ENCODE measurements around the gene CHAT.

Gene CHAT

GRCh38 chr10:49613882-49614241 lies at the start of gene CHAT:
Gene CHAT (plus strand): TSS chr10:49614037. CDS start chr10:49614190, 153 bp downstream.
- Histone ChIP-seq H3K36me3 (no peaks in the 10 kb centered on the region), H3K9me3 (no peaks in the 10 kb centered on the region), H3K27me3 (peaks cover 100% of the 10 kb centered on the region), H3K4me3 (ENCODE audit: low read depth in 1 of 2, low read length in 1 of 2) (no peak within 1 kb of the TSS), H3K27ac (no peak within 1 kb of the TSS), H3K4me1 (ENCODE audit: control insufficient read depth in 1 of 2, insufficient read depth in 1 of 2, low read depth in 1 of 2, low read length in 1 of 2) (no peaks in the 10 kb centered on the region)
- TF ChIP-seq CTCF (IDR thresholded peaks at IDR 0.05): no peak

- TF ChIP-seq CTCF (IDR thresholded peaks at IDR 0.05): no peak
Observed at GRCh38 chr10:49564461-49565009, 49.3 kb upstream of the CHAT start.

GRCh38 chr10:49567810-49568209 lies 46.0 kb upstream of the CHAT start:
- Histone ChIP-seq H3K4me1 (ENCODE audit: control insufficient read depth in 1 of 2, insufficient read depth in 1 of 2, low read depth in 1 of 2, low read length in 1 of 2) (no peaks in the 10 kb centered on the region), H3K4me3 (ENCODE audit: low read depth in 1 of 2, low read length in 1 of 2) (no peak overlapping the region), H3K9me3 (no peaks in the 10 kb centered on the region), H3K27me3 (peaks cover 35% of the 10 kb centered on the region), H3K36me3 (no peaks in the 10 kb centered on the region), H3K27ac (no peak overlapping the region)
- no peak for TF ChIP-seq CTCF (IDR thresholded peaks at IDR 0.05)

More at GRCh38 chr10:49564461-49565009, 49.3 kb upstream of the CHAT start:
- Histone ChIP-seq H3K36me3 (no peaks in the 10 kb centered on the region), H3K27ac (no peak overlapping the region), H3K27me3 (peaks cover 56% of the 10 kb centered on the region), H3K4me1 (ENCODE audit: control insufficient read depth in 1 of 2, insufficient read depth in 1 of 2, low read depth in 1 of 2, low read length in 1 of 2) (no peaks in the 10 kb centered on the region), H3K9me3 (no peaks in the 10 kb centered on the region), H3K4me3 (ENCODE audit: low read depth in 1 of 2, low read length in 1 of 2) (no peak overlapping the region)

- no peak for TF ChIP-seq CTCF (IDR thresholded peaks at IDR 0.05)
- Histone ChIP-seq H3K4me1 (ENCODE audit: control insufficient read depth in 1 of 2, insufficient read depth in 1 of 2, low read depth in 1 of 2, low read length in 1 of 2) (no peaks in the 10 kb centered on the region), H3K27ac (no peak overlapping the region), H3K27me3 (peaks cover 33% of the 10 kb centered on the region), H3K4me3 (ENCODE audit: low read depth in 1 of 2, low read length in 1 of 2) (no peak overlapping the region), H3K9me3 (no peaks in the 10 kb centered on the region), H3K36me3 (no peaks in the 10 kb centered on the region)
Observed at GRCh38 chr10:49568235-49568634, 45.6 kb upstream of the CHAT start.

- H3K36me3 ChIP-seq: no peaks in the 10 kb centered on the region
- H3K4me1 ChIP-seq (ENCODE audit: control insufficient read depth in 1 of 2, insufficient read depth in 1 of 2, low read depth in 1 of 2, low read length in 1 of 2): no peaks in the 10 kb centered on the region
- no peaks in the 10 kb centered on the region for H3K9me3 ChIP-seq
- TF ChIP-seq CTCF (IDR thresholded peaks at IDR 0.05): no peak
- no peak overlapping the region for H3K27ac ChIP-seq
- H3K4me3 ChIP-seq (ENCODE audit: low read depth in 1 of 2, low read length in 1 of 2): no peak overlapping the region
- peaks cover 24% of the 10 kb centered on the region for H3K27me3 ChIP-seq
Observed at GRCh38 chr10:49569031-49569631, 44.7 kb upstream of the CHAT start.
